Stimulated activated CD4-positive, alpha-beta T cell treated with anti-CD3 and anti-CD28 coated beads, TNF-alpha, amount 100 ng/mL, for 4 hours (primary cell): ENCODE results near the gene MED12L.

Experiments
- DNase-seq, 3 experiments: peaks; one replicate each; pipeline ENCODE4 v3.0.0-alpha.2; 2020; ENCODE audit warnings: low read depth in 3 of 3

The MED12L gene

GRCh38 chr3:151086484-151087456 lies 1.3 kb downstream of the MED12L start:
- peak; percentile 30 to 40 (median 37) for DNase-seq

DNA sequence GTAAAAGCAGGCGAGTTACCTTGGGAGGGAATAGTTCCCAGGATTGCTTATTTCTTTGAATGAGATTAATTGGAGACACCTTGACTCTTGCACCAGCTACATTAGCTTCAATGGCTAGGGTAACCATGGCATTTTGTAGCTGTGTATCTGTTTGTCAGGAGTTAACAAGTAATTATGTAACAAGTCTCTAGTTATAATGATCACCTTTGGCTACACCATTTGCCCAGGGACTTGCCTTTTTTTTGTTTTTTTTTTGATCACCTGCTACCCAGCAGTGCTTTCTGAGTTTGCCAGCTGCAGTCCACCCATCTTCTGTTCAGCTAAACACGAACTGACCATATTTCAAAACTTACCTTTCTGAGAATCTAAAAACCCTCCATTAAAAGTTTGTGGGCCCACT lies 2.2 kb downstream of the MED12L start:
- no peak for DNase-seq

DNA sequence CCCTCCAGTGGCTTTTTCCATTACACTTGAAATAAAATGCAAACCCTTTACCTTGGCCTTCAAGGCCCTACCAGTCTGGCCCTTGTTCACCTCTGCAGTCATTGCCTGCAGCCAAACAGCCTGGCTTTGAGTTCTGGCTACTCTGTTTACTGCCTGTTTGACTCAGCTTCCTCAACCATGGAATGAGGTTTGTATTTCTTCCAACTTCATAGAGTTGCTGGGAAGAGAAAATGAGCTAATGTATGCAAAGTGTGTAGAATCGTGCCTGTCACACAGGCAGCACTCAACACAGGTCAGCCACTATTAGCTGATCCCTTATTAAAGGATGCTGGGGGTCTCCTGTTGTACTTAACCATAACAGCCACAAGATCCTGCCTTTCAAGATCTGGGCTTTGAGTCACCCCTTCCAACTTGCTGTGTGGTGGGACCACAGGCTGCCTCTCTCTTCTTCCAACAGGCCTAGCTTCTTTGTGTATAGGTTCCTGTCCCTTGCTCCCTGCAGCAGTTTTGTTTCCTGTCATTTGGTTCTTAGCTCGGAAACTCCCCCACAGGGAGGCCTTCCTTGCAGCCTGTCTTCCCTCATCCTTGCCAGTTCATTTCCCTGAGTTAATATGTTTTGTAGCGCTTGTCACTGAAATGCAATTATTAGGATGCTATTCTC lies 6.4 kb downstream of the MED12L start:
- DNase-seq, result no peak

- DNase-seq, result no peak
Observed at GRCh38 chr3:151093148-151093547, 7.7 kb downstream of the MED12L start.

- DNase-seq, result no peak
Observed at GRCh38 chr3:151093905-151094304, 8.4 kb downstream of the MED12L start.

DNA sequence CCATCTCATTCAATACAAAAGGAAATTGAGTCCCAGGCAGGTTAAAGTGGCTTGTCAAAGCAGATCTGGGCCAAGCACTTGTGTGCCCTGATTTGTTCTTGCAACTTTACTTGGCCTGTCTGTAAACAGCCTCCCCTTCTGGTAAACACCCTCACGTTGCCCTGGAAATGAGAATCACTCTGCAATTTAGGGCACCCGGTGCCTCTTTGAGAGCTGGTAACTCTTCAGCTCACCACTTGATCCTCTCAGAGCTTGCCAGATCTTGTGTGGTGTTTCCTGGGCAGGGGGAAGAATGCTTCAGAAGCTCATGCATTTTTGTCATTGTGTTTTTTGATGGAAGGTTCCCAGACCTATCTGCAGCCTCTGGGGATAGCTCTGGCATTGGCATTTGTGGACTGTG lies 11.3 kb downstream of the MED12L start:
- DNase-seq, result no peak

DNA sequence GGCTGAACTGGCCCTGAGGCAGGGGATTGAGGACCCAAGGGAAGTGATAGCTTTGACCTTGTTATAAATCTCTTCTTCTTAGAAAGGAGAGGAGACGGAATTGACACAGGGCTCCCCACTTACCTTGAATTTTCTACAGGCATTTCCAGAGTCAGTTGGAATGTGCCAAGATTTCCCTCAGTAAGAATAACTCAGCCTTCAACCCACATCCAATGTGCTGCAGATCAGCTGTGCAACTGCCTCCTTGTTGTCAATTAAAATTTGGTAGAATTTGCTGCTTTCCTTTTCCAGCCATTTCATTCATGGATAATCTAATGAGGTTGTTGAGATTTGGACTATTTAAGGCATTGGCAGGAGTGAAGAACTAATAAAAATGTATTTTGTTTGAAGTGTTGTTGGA lies 14.6 kb downstream of the MED12L start:
- DNase-seq, result no peak

DNA sequence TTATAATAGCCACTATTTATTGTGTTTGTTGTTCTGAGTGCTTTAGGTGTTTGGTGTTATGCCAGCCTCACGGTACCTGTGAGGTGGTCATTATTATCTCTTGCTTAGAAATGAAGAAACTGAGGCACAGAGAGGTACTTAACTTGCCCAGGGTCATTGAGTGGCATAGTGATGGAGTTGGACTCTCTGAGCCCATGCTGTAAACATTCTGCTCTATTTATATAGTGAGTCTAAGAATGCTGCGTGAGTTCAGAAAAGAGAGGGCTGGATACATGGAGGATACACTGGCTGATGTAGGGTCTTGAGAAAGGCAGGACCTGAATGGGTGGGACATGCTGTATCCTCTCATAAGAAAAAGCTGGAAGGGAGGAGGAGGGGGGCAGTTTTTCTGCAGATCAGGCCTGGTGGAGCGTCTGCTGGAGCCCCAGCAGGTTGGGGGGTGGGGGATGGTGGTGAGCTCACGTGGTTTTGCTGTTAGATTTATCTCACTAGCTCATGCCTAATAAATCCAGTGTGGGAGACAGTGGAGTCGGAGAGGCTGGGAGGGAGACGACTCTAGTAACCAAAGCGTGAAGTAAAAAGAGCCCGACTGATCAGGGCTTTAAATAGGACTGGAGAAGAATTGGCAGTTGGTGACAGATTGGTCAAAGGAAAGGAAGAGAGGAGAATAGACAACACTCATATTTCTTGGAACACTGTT lies 16.0 kb downstream of the MED12L start:
- DNase-seq, result no peak

DNA sequence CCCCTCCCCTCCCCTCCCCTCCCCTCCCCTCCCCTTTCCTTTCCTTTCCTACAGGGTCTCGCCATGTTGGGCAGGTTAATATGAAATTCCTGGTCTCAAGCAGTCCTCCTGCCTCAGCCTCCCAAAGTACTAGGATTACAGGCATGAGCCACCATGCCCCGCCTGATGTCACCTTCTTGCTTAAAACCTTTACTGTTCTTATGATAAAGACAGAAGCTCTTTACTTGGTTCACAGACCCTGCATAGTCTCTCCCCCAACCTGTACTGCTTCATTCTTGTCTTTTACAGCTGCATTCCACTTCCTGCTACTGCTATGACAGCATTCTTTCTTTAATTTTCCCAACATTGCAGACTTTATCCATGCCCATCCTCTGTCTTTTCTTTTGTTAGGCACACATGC lies 20.8 kb downstream of the MED12L start:
- no peak for DNase-seq

DNA sequence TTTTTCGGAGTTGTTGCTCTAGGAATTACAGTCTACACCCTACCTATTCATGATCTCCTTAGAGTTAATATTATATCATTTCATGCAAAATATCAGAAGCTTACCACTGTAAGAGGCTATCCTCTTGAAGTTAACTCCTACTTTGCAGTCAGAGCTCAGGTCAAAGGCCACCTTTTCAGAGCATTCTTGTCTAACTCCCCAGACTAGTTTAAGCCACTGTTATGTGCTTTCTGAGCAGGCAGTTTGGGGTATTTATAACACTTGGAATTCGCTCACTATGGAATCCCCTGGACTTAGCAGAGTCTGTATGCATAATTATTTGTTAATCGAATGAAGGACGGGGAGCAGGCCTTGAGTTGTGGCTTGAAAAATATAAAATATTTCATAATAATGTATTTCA lies 21.7 kb downstream of the MED12L start:
- no peak for DNase-seq

- DNase-seq, result no peak
Observed at GRCh38 chr3:151107701-151108100, 22.2 kb downstream of the MED12L start.

GRCh38 chr3:151109286-151109800 lies 23.9 kb downstream of the MED12L start:
- DNase-seq, result no peak

DNA sequence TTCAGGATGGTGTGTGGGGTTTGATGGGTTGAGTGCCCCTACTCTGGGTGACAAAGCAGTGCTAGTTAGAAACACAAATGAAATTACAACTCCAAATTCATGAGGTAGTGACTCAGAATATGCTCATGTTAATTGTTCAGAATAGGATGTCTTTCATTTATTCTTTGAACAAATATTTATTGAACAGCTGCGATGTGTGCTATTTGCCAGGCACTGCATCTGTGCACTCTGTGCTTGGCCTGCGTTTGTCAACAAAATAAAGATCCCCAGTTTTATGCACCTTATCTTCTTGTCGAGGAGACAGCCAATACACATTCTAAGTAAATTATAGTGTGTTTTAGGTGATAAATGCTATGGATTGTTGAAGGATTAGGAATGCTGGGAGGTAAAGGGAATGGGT lies 27.3 kb downstream of the MED12L start:
- DNase-seq, result no peak

DNA sequence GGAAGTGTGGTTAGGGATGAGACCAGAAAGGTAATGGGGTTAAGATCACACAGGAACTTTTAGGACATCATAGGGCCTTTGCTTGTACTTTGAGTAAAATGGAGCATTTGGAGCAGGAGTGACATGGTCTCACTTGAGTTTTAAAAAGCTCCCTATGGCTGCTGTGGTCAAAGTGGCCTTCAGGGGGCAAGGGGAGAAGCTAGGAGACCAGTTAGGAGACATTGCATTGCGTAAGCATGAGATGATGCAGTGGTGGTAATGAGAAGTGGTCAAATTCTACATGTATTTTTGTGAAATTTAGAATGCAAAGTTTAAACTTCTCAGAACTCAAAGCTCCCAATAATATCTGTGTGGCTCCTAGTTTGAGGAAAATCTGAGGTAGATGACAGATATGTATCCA lies 27.9 kb downstream of the MED12L start:
- DNase-seq, result no peak

GRCh38 chr3:151117047-151117446 lies 31.6 kb downstream of the MED12L start:
- no peak for DNase-seq

GRCh38 chr3:151119188-151119587 lies 33.7 kb downstream of the MED12L start:
- no peak for DNase-seq

DNA sequence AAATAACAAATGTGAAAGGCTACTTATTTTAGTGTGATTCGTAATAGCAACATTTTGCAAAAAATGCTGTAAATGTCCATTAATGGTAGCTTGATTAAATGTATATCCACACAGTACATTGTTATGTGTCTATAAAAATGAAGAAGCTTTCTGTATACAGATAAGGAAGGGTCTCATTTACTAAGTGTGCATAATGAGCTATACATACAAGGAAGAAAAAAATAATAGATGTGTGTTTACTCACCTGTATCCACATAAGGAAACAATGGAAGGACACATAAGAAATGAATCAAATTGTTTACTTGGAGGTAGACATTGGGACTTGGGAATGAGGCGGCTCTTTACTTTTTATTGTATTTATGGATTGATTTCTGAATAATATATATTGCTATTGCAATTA lies 34.9 kb downstream of the MED12L start:
- no peak for DNase-seq

DNA sequence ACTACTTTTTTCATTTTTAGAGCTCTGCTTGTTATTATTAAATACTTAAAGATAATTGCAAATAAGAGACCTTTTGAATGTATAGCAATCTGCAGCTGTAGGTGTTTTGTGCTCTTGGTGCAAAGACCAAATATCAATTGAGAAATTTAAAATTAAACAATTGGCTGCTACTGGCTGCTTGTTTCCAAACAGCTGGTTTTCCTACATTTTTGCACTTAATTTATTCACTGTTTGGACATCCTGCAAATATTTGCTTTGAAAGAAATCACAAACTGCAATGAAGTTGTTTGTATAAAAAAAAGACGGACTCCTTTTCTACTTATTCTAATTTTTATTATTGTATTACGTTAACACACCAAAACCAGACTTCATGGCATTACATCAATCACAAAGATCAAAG lies 35.6 kb downstream of the MED12L start:
- DNase-seq, result no peak

GRCh38 chr3:151123827-151124226 lies 38.4 kb downstream of the MED12L start:
- DNase-seq, result no peak

DNA sequence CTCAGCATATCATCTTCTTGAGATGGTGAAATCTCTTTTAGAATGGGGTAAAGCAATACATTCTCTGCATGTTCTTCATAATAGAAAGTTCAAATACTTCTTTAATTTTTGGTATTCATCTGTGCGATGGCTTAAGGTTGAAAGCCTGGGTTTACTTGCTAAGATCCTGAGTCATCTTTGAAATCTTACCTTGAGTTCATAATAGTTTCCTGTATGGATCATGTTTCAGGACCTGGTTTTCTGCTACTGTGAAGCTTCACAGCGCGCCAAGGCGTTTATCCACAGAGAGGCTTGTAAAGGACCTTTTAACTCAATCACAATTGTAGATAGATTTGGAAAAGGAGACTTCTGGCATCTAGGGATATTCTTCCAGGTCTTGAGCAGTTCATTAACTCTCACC lies 39.0 kb downstream of the MED12L start:
- no peak for DNase-seq

DNA sequence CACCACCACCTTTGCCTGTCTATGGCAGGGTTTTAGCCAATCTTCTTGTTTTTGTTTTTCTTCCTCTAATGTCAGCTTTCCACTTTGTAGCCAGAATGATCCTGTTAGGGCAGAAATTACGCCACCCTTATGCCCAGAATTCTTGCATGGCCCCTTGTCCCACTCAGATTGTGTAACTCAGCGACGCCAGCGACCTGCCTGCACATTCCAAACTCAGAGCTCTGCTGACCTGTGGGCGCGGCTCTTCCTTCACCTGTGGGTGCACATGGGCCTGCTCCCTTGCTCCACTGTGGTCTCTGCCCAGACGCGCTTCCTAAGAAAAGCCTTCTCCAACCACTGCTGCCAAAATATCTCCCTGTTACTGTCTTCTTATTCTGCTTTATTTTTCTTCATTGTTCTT lies 45.0 kb downstream of the MED12L start:
- DNase-seq, result no peak

DNA sequence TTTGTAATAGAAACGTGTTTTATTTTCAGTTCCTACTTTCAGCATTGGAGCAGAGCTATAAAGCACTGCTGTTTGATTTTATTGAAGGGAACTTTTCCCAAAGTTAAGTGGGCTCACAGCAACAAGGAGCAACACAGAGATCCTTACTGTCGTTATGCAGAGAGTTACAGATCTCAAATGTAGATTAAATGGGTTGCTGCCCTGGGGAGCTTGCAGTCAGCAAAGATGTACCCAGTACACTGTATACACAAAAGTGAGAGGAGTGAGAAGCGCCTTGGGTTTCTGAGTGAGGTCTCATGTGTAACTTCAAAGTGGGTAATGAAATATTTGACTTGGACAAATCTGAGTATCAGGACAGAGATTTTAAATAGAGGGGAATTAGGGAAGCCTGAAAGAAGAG lies 47.7 kb downstream of the MED12L start:
- no peak for DNase-seq
